ENCODE measurements around the gene KCNQ2.

The KCNQ2 gene

DNA sequence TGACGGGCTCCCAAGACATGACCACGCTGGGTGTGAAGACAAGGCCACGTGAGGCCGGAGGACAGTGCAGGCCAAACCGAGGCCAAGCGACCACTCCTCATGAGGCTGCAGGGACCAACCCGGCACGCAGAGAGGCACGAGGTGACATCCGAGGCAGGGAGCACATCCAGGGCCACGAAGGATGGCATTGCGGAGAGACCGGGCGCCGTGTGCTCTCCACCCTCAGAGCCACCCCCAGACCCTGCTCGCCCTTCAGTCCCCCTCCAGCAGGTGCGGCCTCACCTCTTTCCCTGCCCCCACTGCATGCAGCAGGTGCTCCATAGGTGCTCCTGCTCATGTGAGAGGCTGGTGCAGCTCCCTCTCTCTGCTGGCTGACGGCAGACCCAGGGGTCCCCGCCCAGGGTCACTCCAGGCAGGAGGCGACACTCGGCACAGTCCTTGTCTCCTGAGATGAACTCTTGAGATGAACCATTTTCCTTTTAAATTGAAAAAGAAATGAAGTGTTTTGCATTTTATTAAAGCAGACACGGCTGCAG is 77.5 kb downstream of the KCNQ2 start:
- H3K4me3 ChIP-seq (ENCODE audit: low read depth, low read length) = no peak overlapping the region
- in situ Hi-C loops (cut with HindIII; ENCODE audit: low sequenced_read_pairs) = loop anchor here (5.0 to 10.0 kb wide), 3 partner anchors 80 to 190 kb away; partner anchors contain the start of gene KCNQ2
- DNase-seq (ENCODE audit: low read depth) = no peak

DNA sequence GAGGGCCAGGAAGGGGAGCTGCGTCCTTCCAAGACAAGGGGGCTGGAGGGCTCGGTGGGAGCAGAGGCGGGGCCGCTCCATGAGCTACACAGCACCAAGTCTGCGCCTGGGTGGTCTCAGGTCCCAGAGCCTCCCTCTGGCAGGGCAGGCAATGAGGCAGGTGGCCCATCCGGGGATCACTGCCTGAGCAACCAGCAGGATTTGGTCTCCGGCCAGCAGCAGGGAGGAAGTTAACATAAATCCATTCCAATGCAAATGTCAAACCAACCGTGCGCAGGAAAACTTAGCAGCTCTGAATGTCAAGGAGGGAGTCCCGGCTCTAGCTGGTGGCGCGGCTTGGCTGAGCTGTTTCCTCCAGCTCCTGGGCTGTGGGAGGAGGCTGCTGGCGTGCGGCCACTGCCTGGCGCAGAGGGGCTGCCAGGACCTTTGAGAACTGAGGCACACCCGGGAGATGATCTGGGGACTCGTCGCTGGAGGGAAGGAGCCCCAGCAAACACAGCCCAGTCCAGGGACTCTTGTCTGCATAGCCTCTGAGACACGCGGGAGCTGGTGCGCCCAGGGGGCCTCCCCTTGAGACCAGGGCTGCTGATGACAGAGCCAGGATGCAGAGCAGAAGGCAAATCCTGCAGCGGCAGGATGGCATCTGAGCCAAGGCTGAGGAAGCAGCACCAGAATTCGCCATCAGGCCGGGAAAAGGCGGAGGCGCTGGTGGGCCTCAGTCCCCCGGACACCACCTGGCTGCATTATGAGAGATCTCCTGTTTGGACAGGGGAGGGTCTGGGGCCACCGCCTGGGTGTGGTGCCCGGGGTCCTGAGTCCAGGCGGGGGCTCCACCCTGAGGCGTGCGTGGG is 78.2 kb downstream of the KCNQ2 start:
- TF ChIP-seq, protein P1, sequence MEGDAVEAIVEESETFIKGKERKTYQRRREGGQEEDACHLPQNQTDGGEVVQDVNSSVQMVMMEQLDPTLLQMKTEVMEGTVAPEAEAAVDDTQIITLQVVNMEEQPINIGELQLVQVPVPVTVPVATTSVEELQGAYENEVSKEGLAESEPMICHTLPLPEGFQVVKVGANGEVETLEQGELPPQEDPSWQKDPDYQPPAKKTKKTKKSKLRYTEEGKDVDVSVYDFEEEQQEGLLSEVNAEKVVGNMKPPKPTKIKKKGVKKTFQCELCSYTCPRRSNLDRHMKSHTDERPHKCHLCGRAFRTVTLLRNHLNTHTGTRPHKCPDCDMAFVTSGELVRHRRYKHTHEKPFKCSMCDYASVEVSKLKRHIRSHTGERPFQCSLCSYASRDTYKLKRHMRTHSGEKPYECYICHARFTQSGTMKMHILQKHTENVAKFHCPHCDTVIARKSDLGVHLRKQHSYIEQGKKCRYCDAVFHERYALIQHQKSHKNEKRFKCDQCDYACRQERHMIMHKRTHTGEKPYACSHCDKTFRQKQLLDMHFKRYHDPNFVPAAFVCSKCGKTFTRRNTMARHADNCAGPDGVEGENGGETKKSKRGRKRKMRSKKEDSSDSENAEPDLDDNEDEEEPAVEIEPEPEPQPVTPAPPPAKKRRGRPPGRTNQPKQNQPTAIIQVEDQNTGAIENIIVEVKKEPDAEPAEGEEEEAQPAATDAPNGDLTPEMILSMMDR (IDR thresholded peaks at IDR 0.05; ENCODE audit: low read depth, low read length, missing control alignments) = no peak
- no peak overlapping the region for H3K4me3 ChIP-seq (ENCODE audit: low read depth, low read length)
- DNase-seq (ENCODE audit: low read depth) = no peak
- in situ Hi-C loops (cut with HindIII; ENCODE audit: low sequenced_read_pairs) = loop anchor here (5.0 to 10.0 kb wide), 3 partner anchors 81 to 189 kb away; partner anchors contain the start of gene KCNQ2

More for the DNA sequence above, 77.5 kb downstream of the KCNQ2 start:
- TF ChIP-seq, protein P1 (IDR thresholded peaks at IDR 0.05; ENCODE audit: low read depth, low read length, missing control alignments) = no peak

GRCh38 chr20:63393566-63393965 is 78.9 kb downstream of the KCNQ2 start:
- no peak for DNase-seq (ENCODE audit: low read depth)
- TF ChIP-seq, protein P1 (IDR thresholded peaks at IDR 0.05; ENCODE audit: low read depth, low read length, missing control alignments) = no peak
- no peak overlapping the region for H3K4me3 ChIP-seq (ENCODE audit: low read depth, low read length)
- in situ Hi-C loops (cut with HindIII; ENCODE audit: low sequenced_read_pairs) = loop anchor here (5.0 to 10.0 kb wide), 3 partner anchors 81 to 189 kb away; partner anchors contain the start of gene KCNQ2

GRCh38 chr20:63392465-63393365 is 79.7 kb downstream of the KCNQ2 start:
- TF ChIP-seq, protein P1 (IDR thresholded peaks at IDR 0.05; ENCODE audit: low read depth, low read length, missing control alignments) = no peak
- DNase-seq (ENCODE audit: low read depth) = no peak
- in situ Hi-C loops (cut with HindIII; ENCODE audit: low sequenced_read_pairs) = loop anchor here (5.0 to 10.0 kb wide), 3 partner anchors 82 to 188 kb away; partner anchors contain the start of gene KCNQ2
- no peak overlapping the region for H3K4me3 ChIP-seq (ENCODE audit: low read depth, low read length)

DNA sequence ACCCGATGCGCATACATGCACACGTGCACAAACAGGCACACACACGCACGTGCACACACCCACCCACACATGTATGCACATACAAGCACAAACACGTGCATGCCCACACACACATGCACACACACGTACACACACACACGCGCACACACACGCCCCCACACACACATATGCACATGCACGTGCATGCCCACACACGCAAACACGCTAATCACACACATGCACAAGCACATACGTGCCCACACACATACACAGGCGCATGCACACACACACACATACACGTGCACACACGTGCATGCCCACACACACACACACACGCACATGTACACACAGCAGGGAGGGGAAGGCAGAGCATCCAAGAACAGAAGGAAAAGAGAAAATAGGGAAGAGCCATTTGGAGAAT is 84.5 kb downstream of the KCNQ2 start:
- TF ChIP-seq, protein P1 (IDR thresholded peaks at IDR 0.05; ENCODE audit: low read depth, low read length, missing control alignments) = no peak
- in situ Hi-C loops (cut with HindIII; ENCODE audit: low sequenced_read_pairs) = no loop called here
- no peak overlapping the region for H3K4me3 ChIP-seq (ENCODE audit: low read depth, low read length)
- no peak for DNase-seq (ENCODE audit: low read depth)

DNA sequence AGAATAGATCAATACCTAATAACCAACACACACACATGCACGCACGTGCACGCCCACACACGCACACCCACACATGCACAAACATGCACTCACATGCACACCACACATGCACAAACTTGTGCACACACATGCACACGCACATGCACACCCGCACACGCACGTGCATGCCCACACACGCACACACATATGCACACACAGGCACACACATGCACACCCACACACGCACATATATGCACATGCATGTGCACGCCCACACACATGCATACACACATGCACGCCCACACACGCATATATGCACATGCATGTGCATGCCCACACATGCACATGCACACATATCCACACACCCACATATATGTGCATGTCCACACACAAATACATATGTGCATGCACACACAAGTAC is 85.1 kb downstream of the KCNQ2 start:
- H3K4me3 ChIP-seq (ENCODE audit: low read depth, low read length) = no peak overlapping the region
- TF ChIP-seq, protein P1 (IDR thresholded peaks at IDR 0.05; ENCODE audit: low read depth, low read length, missing control alignments) = no peak
- in situ Hi-C loops (cut with HindIII; ENCODE audit: low sequenced_read_pairs) = no loop called here
- no peak for DNase-seq (ENCODE audit: low read depth)

Data from astrocyte of the cerebellum (primary cell).